Neural progenitor cell (in vitro differentiated cells): ENCODE measurements around the gene GATD1.

ENCODE experiments used
- CTCF ChIP-seq: fragments of 200-600 bp; sonication (generic); IDR thresholded peaks from 2 replicates; pipeline ENCODE4 v1.5.1; 2017; ENCODE audit warnings: antibody characterized with exemption, mild to moderate bottlenecking
- EZH2 ChIP-seq: fragments of 200-600 bp; sonication (generic); IDR thresholded peaks from 2 replicates; pipeline ENCODE4 v1.6.1; 2017; ENCODE audit warnings: antibody characterized with exemption, mild to moderate bottlenecking, moderate library complexity
- EZH2phosphoT487 ChIP-seq: fragments of 200-600 bp; sonication (generic); IDR thresholded peaks from 2 replicates; pipeline ENCODE4 v1.6.1; 2017; ENCODE audit warnings: antibody characterized with exemption

GRCh38 chr11:792873-793272 lies 15.6 kb upstream of the GATD1 start:
- TF ChIP-seq CTCF (no peak), EZH2 (no peak), EZH2phosphoT487 (no peak)
